IMR-90 (cell line): ENCODE measurements around the gene GSDMA.

Experiments used
- BHLHE40 ChIP-seq: fragments of 150-350 bp; IDR thresholded peaks from 2 replicates; pipeline ENCODE4 v1.6.1; 2016; ENCODE audit warnings: mild to moderate bottlenecking, low read depth, low read length
- CEBPB ChIP-seq: IDR thresholded peaks from 2 replicates; pipeline ENCODE4 v1.6.1; 2012; ENCODE audit warnings: low read depth, low read length, improper control_type of control experiment
- FOS ChIP-seq: fragments of 150-350 bp; IDR thresholded peaks from 2 replicates; pipeline ENCODE4 v1.6.1; 2016; ENCODE audit warnings: low read depth, low read length
- MXI1 ChIP-seq: IDR thresholded peaks from 2 replicates; pipeline ENCODE4 v1.6.1; 2012; ENCODE audit warnings: low read depth, mild to moderate bottlenecking, low read length, moderate library complexity, borderline replicate concordance
- POLR2A ChIP-seq: IDR thresholded peaks from 2 replicates; pipeline ENCODE4 v1.6.1; 2012; ENCODE audit warnings: mild to moderate bottlenecking, low read depth, low read length
- RAD21 ChIP-seq: IDR thresholded peaks from 2 replicates; pipeline ENCODE4 v1.6.1; 2012; ENCODE audit warnings: low read length, improper control_type of control experiment
- RCOR1 ChIP-seq: IDR thresholded peaks from 2 replicates; pipeline ENCODE4 v1.6.1; 2012; ENCODE audit warnings: mild to moderate bottlenecking, low read length, improper control_type of control experiment; ENCODE audit not compliant: insufficient replicate concordance
- RFX5 ChIP-seq: IDR thresholded peaks from 2 replicates; pipeline ENCODE4 v1.8.0; 2012; ENCODE audit warnings: low read depth, mild to moderate bottlenecking, low read length, moderate library complexity
- SMC3 ChIP-seq: fragments of 150-350 bp; IDR thresholded peaks from 2 replicates; pipeline ENCODE4 v1.6.1; 2016; ENCODE audit warnings: low read depth, mild to moderate bottlenecking, antibody characterized with exemption, low read length, moderate library complexity
- TF ChIP-seq, protein P1 (sequence below): conservative IDR thresholded peaks from 2 replicates; pipeline ENCODE4 v1.5.1; 2012; ENCODE audit warnings: mild to moderate bottlenecking, low read depth, low read length, improper control_type of control experiment

DNA sequence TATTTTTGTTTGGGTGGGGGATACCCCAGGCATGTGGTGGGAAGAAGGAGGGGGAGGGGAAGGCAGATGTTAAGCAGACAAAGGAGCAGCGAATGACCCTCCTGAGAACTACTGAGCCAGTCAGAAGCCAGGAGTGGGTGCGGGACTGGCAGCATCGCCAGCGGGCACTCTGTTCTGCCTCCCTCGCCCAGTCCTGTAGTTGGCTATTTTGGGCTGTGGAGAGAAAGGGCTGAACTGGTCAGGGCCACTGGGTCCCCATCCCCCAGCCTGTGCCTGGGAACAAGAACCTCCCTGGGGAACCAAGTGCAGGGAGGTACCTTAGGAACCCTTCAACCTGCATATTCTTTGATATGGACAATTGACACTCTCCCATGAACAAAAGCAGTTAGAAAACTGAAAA, 28.9 kb upstream of the GSDMA start:
- TF ChIP-seq, protein P1, sequence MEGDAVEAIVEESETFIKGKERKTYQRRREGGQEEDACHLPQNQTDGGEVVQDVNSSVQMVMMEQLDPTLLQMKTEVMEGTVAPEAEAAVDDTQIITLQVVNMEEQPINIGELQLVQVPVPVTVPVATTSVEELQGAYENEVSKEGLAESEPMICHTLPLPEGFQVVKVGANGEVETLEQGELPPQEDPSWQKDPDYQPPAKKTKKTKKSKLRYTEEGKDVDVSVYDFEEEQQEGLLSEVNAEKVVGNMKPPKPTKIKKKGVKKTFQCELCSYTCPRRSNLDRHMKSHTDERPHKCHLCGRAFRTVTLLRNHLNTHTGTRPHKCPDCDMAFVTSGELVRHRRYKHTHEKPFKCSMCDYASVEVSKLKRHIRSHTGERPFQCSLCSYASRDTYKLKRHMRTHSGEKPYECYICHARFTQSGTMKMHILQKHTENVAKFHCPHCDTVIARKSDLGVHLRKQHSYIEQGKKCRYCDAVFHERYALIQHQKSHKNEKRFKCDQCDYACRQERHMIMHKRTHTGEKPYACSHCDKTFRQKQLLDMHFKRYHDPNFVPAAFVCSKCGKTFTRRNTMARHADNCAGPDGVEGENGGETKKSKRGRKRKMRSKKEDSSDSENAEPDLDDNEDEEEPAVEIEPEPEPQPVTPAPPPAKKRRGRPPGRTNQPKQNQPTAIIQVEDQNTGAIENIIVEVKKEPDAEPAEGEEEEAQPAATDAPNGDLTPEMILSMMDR, result no peak
- no peak for TF ChIP-seq POLR2A
- no peak for TF ChIP-seq RFX5
- no peak for TF ChIP-seq BHLHE40
- TF ChIP-seq CEBPB, result no peak
- TF ChIP-seq MXI1, result no peak
- no peak for TF ChIP-seq RAD21
- TF ChIP-seq FOS, result no peak
- no peak for TF ChIP-seq RCOR1
- no peak for TF ChIP-seq SMC3
